OCI-LY3 (cell line): ENCODE data around the gene CHAF1A.

Experiments used
- EZH2phosphoT487 ChIP-seq: fragments of 200-600 bp; shearing (Covaris generic); IDR thresholded peaks from 2 replicates; pipeline ENCODE4 v1.6.1; 2018; ENCODE audit warnings: antibody characterized with exemption, mixed run types, low read depth
- TF ChIP-seq, protein P1 (sequence below): fragments of 200-600, 300-600 bp; sonication (generic); IDR thresholded peaks from 2 replicates; pipeline ENCODE4 v1.5.1; 2014; ENCODE audit warnings: antibody characterized with exemption, low read length, low read depth

DNA sequence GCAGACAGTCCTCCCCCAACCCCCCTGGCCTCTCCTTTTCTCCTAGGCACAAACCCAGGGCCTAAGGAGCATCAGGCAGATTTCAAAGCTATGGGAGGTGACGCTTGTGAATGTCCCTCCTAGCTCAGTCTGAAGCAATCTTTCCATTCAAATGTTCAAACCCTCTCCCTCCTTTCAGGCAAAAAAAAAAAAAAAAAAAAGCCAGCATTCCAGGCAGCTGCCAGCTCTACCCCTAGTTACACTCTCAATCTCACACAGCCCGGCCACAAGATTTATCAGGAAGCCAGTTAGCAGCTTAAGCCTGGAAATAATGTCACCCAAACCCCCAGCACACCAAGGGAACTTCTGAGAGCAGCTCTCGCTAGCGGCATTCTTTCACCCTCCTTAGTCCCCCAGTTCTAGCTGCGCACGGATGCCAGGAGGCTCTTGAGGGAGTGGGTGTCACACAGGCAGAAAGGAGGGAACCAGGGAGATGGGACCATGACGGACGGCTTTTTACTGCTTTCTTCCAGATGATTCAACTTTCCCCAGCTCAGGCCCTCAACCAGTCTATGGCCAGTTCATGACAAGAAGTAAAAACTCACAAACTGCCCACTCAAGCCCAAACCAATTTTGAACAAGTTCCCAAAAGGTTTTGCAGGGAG is 8.4 kb upstream of the CHAF1A start:
- TF ChIP-seq, protein P1, sequence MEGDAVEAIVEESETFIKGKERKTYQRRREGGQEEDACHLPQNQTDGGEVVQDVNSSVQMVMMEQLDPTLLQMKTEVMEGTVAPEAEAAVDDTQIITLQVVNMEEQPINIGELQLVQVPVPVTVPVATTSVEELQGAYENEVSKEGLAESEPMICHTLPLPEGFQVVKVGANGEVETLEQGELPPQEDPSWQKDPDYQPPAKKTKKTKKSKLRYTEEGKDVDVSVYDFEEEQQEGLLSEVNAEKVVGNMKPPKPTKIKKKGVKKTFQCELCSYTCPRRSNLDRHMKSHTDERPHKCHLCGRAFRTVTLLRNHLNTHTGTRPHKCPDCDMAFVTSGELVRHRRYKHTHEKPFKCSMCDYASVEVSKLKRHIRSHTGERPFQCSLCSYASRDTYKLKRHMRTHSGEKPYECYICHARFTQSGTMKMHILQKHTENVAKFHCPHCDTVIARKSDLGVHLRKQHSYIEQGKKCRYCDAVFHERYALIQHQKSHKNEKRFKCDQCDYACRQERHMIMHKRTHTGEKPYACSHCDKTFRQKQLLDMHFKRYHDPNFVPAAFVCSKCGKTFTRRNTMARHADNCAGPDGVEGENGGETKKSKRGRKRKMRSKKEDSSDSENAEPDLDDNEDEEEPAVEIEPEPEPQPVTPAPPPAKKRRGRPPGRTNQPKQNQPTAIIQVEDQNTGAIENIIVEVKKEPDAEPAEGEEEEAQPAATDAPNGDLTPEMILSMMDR: no peak
- no peak for TF ChIP-seq EZH2phosphoT487
